Measurements from ENCODE around the gene CBLB. TPM values are rescaled to one million over a fixed set of nuclear protein-coding genes. Genes with fewer than 3 reads are reported as not detected.

The CBLB gene
- total and polyA plus RNA-seq, 9 of the 15 experiments (the other 6 are each of a cell fraction or from before 2014, with no cell fraction given), result 1.8 to 8.1 (median 5.3) TPM

DNA sequence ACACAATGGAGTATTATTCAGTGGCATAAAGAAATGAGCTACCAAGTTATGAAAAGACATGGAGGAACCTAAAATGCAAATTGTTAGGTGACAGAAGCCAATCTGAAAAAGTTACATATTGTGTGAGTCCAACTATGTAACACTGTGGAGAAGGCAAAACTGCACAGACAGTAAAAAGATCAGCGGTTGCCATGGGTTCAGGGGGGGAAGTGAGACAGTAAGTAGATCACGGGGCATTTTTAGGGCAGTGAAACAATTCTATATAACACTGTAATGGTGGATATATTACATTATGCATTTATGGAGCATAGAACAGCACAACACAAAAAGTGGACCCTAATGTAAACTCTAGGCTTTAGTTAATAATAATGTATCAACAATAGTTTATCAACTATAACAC lies 17.6 kb downstream of the CBLB start:
- TF ChIP-seq, protein P1, sequence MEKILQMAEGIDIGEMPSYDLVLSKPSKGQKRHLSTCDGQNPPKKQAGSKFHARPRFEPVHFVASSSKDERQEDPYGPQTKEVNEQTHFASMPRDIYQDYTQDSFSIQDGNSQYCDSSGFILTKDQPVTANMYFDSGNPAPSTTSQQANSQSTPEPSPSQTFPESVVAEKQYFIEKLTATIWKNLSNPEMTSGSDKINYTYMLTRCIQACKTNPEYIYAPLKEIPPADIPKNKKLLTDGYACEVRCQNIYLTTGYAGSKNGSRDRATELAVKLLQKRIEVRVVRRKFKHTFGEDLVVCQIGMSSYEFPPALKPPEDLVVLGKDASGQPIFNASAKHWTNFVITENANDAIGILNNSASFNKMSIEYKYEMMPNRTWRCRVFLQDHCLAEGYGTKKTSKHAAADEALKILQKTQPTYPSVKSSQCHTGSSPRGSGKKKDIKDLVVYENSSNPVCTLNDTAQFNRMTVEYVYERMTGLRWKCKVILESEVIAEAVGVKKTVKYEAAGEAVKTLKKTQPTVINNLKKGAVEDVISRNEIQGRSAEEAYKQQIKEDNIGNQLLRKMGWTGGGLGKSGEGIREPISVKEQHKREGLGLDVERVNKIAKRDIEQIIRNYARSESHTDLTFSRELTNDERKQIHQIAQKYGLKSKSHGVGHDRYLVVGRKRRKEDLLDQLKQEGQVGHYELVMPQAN (IDR thresholded peaks at IDR 0.05; ENCODE audit: borderline replicate concordance), result no peak
- TF ChIP-seq ZNF316 (IDR thresholded peaks at IDR 0.05) (no peak), ZNF165 (CRISPR knock-in tag; IDR thresholded peaks at IDR 0.05; ENCODE audit: borderline replicate concordance) (no peak), ZBTB8A (IDR thresholded peaks at IDR 0.05; ENCODE audit: partially characterized antibody) (no peak), HDAC3 (IDR thresholded peaks at IDR 0.05; ENCODE audit: borderline replicate concordance, partially characterized antibody) (no peak), NCOA2 (IDR thresholded peaks at IDR 0.05; ENCODE audit: partially characterized antibody in 2 of 2) (no peak), U2AF1 (optimal IDR thresholded peaks at IDR 0.05; ENCODE audit: low read depth, low read length) (no peak), HDAC6 (IDR thresholded peaks at IDR 0.05; ENCODE audit: low read depth, low read length) (no peak), KAT7 (CRISPR knock-in tag; IDR thresholded peaks at IDR 0.05; ENCODE audit: borderline replicate concordance) (no peak), ZNF766 (CRISPR knock-in tag; conservative IDR thresholded peaks at IDR 0.05) (no peak), EWSR1 (IDR thresholded peaks at IDR 0.05; ENCODE audit: borderline replicate concordance, low read depth, partially characterized antibody) (no peak), CREBBP (IDR thresholded peaks at IDR 0.05; ENCODE audit: low read depth, low read length) (no peak), NFE2L1 (tag; IDR thresholded peaks at IDR 0.05; ENCODE audit: borderline replicate concordance, low read depth) (no peak), RAD21 (CRISPR knock-in tag; conservative IDR thresholded peaks at IDR 0.05 in 1 of 2, IDR thresholded peaks at IDR 0.05 in 1 of 2) (no peak), MXI1 (IDR thresholded peaks at IDR 0.05; ENCODE audit: low read depth, low read length) (no peak)
- TF ChIP-seq, protein P2, sequence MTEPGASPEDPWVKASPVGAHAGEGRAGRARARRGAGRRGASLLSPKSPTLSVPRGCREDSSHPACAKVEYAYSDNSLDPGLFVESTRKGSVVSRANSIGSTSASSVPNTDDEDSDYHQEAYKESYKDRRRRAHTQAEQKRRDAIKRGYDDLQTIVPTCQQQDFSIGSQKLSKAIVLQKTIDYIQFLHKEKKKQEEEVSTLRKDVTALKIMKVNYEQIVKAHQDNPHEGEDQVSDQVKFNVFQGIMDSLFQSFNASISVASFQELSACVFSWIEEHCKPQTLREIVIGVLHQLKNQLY (CRISPR knock-in tag; conservative IDR thresholded peaks at IDR 0.05), result no peak
- TF ChIP-seq, protein P3, sequence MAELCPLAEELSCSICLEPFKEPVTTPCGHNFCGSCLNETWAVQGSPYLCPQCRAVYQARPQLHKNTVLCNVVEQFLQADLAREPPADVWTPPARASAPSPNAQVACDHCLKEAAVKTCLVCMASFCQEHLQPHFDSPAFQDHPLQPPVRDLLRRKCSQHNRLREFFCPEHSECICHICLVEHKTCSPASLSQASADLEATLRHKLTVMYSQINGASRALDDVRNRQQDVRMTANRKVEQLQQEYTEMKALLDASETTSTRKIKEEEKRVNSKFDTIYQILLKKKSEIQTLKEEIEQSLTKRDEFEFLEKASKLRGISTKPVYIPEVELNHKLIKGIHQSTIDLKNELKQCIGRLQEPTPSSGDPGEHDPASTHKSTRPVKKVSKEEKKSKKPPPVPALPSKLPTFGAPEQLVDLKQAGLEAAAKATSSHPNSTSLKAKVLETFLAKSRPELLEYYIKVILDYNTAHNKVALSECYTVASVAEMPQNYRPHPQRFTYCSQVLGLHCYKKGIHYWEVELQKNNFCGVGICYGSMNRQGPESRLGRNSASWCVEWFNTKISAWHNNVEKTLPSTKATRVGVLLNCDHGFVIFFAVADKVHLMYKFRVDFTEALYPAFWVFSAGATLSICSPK (IDR thresholded peaks at IDR 0.05; ENCODE audit: borderline replicate concordance), result no peak
- BruUV-seq (replicated peaks), result no TSS peak
- Histone ChIP-seq H3K27me3 (ENCODE audit: control insufficient read depth in 2 of 2, insufficient read depth in 2 of 2, low read length in 2 of 2) (no peaks in the 10 kb centered on the region), H2AFZ (ENCODE audit: low read depth, low read length) (no peak overlapping the region), H3K9me3 (replicated peaks; ENCODE audit: control insufficient read depth, insufficient read depth, low read depth, low read length) (no peaks in the 10 kb centered on the region), H3K9me1 (ENCODE audit: control insufficient read depth, insufficient read depth, low read length) (no peaks in the 10 kb centered on the region), H4K20me1 (replicated peaks; ENCODE audit: control insufficient read depth, insufficient read depth, low read length) (no peaks in the 10 kb centered on the region), H3K27ac (ENCODE audit: extremely low read depth, low read depth, low read length) (no peak overlapping the region), H3K4me3 (no peak overlapping the region), H3K79me2 (ENCODE audit: control insufficient read depth, insufficient read depth, low read length) (no peaks in the 10 kb centered on the region), H3K9ac (ENCODE audit: insufficient read depth in 1 of 2, low read depth in 2 of 2, low read length in 2 of 2) (no peak overlapping the region), H3K4me1 (replicated peaks in 1 of 2; ENCODE audit: control insufficient read depth in 2 of 2, insufficient read depth in 2 of 2, low read length in 2 of 2) (no peaks in the 10 kb centered on the region), H3K36me3 (ENCODE audit: control insufficient read depth, insufficient read depth, low read length) (no peaks in the 10 kb centered on the region), H3K4me2 (ENCODE audit: insufficient read depth, low read length) (no peak overlapping the region)
- POLR2A ChIA-PET, result no interaction called here
- whole genome bisulfite sequencing (ENCODE audit: insufficient coverage, low coverage, missing lambda C conversion rate), result 64% methylated on average over 2 of the region's 2 CpGs
- ATAC-seq (no peak), FAIRE-seq (no peak), DNase-seq (ENCODE audit: extremely low read depth in 1 of 4, low spot score in 3 of 4) (no peak)
- in situ Hi-C loops (cut with MboI) (no loop called here), intact Hi-C loops (cut with micrococcal nuclease) (no loop called here)
- CTCF ChIA-PET (ENCODE audit: low intra/inter-chr PET ratio), result no interaction called here

Data from K562 (cell line).